Esophagus squamous epithelium (tissue), 5 donors: ENCODE data around the gene EOGT. TPM values are rescaled to one million over a fixed set of nuclear protein-coding genes. Genes with fewer than 3 reads are reported as not detected.
A peak's percentile ranks its signal among the peaks of the same experiment; 100 is the strongest.

ENCODE experiments used
- DNase-seq: peaks from one replicate; lab custom pipeline; 2025; lab: John Stamatoyannopoulos, UW
- H3K27ac ChIP-seq, 4 donors: fragments of 200-600 bp; sonication (generic); one replicate each; pipeline ENCODE4 v1.5.1; 2016 to 2019; ENCODE audit warnings: mild to moderate bottlenecking in 1 of 4
- H3K27me3 ChIP-seq, 4 donors: fragments of 200-600 bp; sonication (generic); 1 replicate in 3 of 4; 2 replicates in 1 of 4; pipeline versions ENCODE4 v1.5.1 to v1.6.0; 2017 to 2021; ENCODE audit warnings: antibody characterized with exemption in 1 of 4
- H3K36me3 ChIP-seq, 3 donors: fragments of 200-600 bp; sonication (generic); one replicate each; pipeline ENCODE4 v1.5.1; 2016 to 2019
- H3K4me1 ChIP-seq, 3 donors: fragments of 200-600 bp; sonication (generic); one replicate each; pipeline ENCODE4 v1.5.1; 2017 to 2019
- H3K4me3 ChIP-seq, 4 donors: fragments of 200-600 bp; sonication (generic); 1 replicate in 3 of 4; 2 replicates in 1 of 4; pipeline ENCODE4 v1.5.1; 2016 to 2019; ENCODE audit warnings: mild to moderate bottlenecking in 2 of 4, moderate library complexity in 1 of 4
- H3K9me3 ChIP-seq, 3 donors: fragments of 200-600 bp; sonication (generic); one replicate each; pipeline ENCODE4 v1.5.1; 2016 to 2019
- CTCF ChIP-seq, 6 experiments: fragments of 450-650 bp in 4 of 6; fragments of 200-600 bp in 2 of 6; sonication (generic) in 2 of 6; IDR thresholded peaks; one replicate each; pipeline ENCODE4 v1.5.1; 2016 to 2019; ENCODE audit warnings: antibody characterized with exemption in 6 of 6, mild to moderate bottlenecking in 4 of 6, moderate library complexity in 4 of 6
- POLR2A ChIP-seq, 4 donors: fragments of 450-650 bp; IDR thresholded peaks; one replicate each; pipeline ENCODE4 v1.6.1; 2017; ENCODE audit warnings: antibody characterized with exemption in 4 of 4, mild to moderate bottlenecking in 4 of 4, moderate library complexity in 3 of 4
- WGBS, 2 donors: methylation state at CpG; one replicate each; pipeline ENCODE4 v1.1.5; 2018; 5-methylcytosine and 5-hydroxymethylcytosine counted together
- intact Hi-C: fragments of 100-400 bp; cut with DNase I; formaldehyde crosslinking; loops from one replicate; pipeline ENCODE4 v1.15.0; 2022
- total RNA-seq, 4 donors: library from RNA; depleted of rRNA; stranded (reverse); fragments of >200 nt; gene quantifications; one replicate each; pipeline ENCODE4 v1.1.0, GENCODE V29; 2016
- donor health status: DM: yes; HTN: yes; CAD: no.

EOGT gene
- total RNA-seq, 4 donors from 2014 or later: 8.3 to 47.3 (median 20.4) TPM

- Histone ChIP-seq H3K27ac (no peak overlapping the region), H3K9me3 (no peaks in the 10 kb centered on the region), H3K27me3 (peaks cover 0 to 39% (median 0%) of the 10 kb centered on the region in 4 donors), H3K4me3 (no peak overlapping the region), H3K4me1 (no peaks in the 10 kb centered on the region), H3K36me3 (no peaks in the 10 kb centered on the region)
- TF ChIP-seq POLR2A (IDR thresholded peaks at IDR 0.05): no peak
- no peak for TF ChIP-seq CTCF (IDR thresholded peaks at IDR 0.05)
- WGBS, 2 donors: 60 to 92% methylated on average over 1 of the region's 1 CpG
- no peak for DNase-seq
- intact Hi-C loops: no loop called here
Measured at GRCh38 chr3:68943753-68944500, 69.6 kb downstream of the EOGT start.

- Histone ChIP-seq H3K4me1 (no peaks in the 10 kb centered on the region), H3K36me3 (no peaks in the 10 kb centered on the region), H3K9me3 (no peaks in the 10 kb centered on the region), H3K27me3 (peaks cover 0 to 51% (median 0%) of the 10 kb centered on the region in 4 donors), H3K4me3 (no peak overlapping the region), H3K27ac (no peak overlapping the region)
- no peak for DNase-seq
- 61 to 76% methylated on average over 4 to 6 of the region's 6 CpGs for WGBS, 2 donors
- TF ChIP-seq CTCF (IDR thresholded peaks at IDR 0.05) (no peak), POLR2A (IDR thresholded peaks at IDR 0.05) (no peak)
- intact Hi-C loops: no loop called here
Measured at GRCh38 chr3:68941055-68941454, 72.4 kb downstream of the EOGT start.

- no peak overlapping the region for H3K4me3 ChIP-seq
- H3K27ac ChIP-seq: no peak overlapping the region
- H3K4me1 ChIP-seq: peaks cover 0 to 11% (median 0%) of the 10 kb centered on the region in 3 donors
- TF ChIP-seq CTCF (IDR thresholded peaks at IDR 0.05) (no peak), POLR2A (IDR thresholded peaks at IDR 0.05) (no peak)
- H3K9me3 ChIP-seq: no peaks in the 10 kb centered on the region
- intact Hi-C loops: no loop called here
- no peaks in the 10 kb centered on the region for H3K36me3 ChIP-seq
- H3K27me3 ChIP-seq: peaks cover 0 to 79% (median 6%) of the 10 kb centered on the region in 4 donors
- 73 to 84% methylated on average over 6 of the region's 6 CpGs for WGBS, 2 donors
- no peak for DNase-seq
Measured at GRCh38 chr3:68936856-68937255, 76.6 kb downstream of the EOGT start.

- 55 to 59% methylated on average over 6 of the region's 6 CpGs for WGBS, 2 donors
- Histone ChIP-seq H3K9me3 (no peaks in the 10 kb centered on the region), H3K27me3 (peaks cover 0 to 79% (median 8%) of the 10 kb centered on the region in 4 donors), H3K27ac (no peak overlapping the region), H3K4me3 (no peak overlapping the region), H3K4me1 (peaks cover 0 to 20% (median 0%) of the 10 kb centered on the region in 3 donors), H3K36me3 (no peaks in the 10 kb centered on the region)
- no peak for TF ChIP-seq CTCF (IDR thresholded peaks at IDR 0.05)
- DNase-seq: no peak
- intact Hi-C loops: no loop called here
Measured at GRCh38 chr3:68935778-68936177, 77.7 kb downstream of the EOGT start.

- no peak for DNase-seq
- H3K4me1 ChIP-seq: peaks cover 0 to 20% (median 0%) of the 10 kb centered on the region in 3 donors
- 11% methylated on average over 18 to 19 of the region's 41 CpGs for WGBS, 2 donors
- intact Hi-C loops: no loop called here
- no peak for TF ChIP-seq CTCF (IDR thresholded peaks at IDR 0.05)
- no peak for TF ChIP-seq POLR2A (IDR thresholded peaks at IDR 0.05)
- H3K27me3 ChIP-seq: peaks cover 0 to 92% (median 8%) of the 10 kb centered on the region in 4 donors
- peak overlapping the region in 3 of 4 donors; percentile 22 to 55 (median 33) for H3K4me3 ChIP-seq
- no peak overlapping the region for H3K27ac ChIP-seq
- H3K9me3 ChIP-seq: no peaks in the 10 kb centered on the region
- H3K36me3 ChIP-seq: no peaks in the 10 kb centered on the region
Measured at GRCh38 chr3:68931406-68932149, 81.9 kb downstream of the EOGT start.
